ENCODE measurements around the gene SLC1A4. TPM values are rescaled to one million over a fixed set of nuclear protein-coding genes. Genes with fewer than 3 reads are reported as not detected.

SLC1A4 gene
- polyA plus RNA-seq, 1 of the 3 experiments (the other 2 are of a cell fraction): 4.4 TPM

DNA sequence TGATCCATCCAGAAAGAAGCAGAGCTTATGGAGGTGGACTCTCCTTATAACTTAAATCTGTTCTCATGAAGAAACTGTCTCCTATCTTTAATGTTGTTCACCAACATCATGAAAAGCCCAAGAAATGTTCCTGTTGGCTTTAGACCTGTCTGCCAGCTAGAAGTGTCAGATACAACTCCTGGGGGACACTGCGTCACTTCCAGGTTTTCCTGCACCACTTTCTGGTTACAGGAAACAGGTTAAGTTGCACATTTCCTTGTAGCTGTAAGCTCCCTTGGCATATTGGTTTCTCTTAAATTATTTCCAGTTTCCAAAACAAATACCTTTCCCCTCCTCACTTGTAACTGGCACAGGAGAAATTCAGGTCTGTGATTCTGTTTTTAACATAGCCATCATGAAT lies 69.9 kb downstream of the SLC1A4 start (continued):
- TF ChIP-seq JUND (IDR thresholded peaks at IDR 0.05): no peak
- TF ChIP-seq FOXM1 (IDR thresholded peaks at IDR 0.05; ENCODE audit: low read depth): no peak

DNA sequence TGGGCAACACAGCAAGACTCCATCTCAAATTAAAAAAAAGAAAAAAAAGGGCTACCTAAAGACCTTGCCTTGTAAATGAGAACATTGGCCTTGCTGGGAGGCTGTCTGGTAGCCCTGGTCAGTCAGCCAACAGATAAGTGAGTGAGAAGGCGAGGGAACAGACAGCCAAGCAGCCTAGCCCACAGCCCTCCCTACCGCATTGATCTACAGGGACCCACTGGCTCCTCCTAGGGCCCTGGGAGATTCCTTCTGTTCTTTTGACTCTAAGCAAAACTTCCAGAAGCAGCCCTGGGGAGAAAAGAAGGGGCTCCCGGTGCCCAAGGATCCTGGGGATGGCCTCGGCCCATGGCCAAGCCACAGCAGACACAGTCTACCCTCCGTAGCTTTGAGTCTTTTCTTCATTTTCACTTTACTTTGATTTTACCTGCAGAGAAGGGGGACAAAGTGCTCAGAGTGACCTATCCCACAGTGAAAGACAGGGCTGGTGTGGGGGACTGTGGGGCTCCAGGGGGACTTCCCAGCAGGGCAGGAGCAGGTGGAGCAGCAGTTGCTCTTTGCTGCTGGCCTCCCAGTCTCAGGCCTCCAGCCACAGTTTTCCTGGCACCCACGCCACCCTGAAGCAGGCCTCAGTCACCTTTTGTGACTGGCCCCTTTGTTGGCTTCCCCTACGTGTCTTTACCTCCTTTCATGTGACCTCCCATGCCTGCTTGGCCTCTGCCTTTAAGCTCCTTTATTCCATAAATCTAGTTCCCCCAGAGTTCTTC lies 72.1 kb downstream of the SLC1A4 start:
- Histone ChIP-seq H3F3A (replicated peaks; ENCODE audit: insufficient read depth) (peaks cover 24% of the 10 kb centered on the region), H3K4me1 (ENCODE audit: control insufficient read depth in 1 of 2, insufficient read depth in 2 of 2, low read depth in 1 of 2, low read length in 1 of 2) (peaks cover 15 to 30% of the 10 kb centered on the region in 2 experiments), H3K4me3 (ENCODE audit: low read depth in 2 of 2, low read length in 1 of 2) (no peak overlapping the region), H2AFZ (ENCODE audit: low read depth) (no peak overlapping the region), H3K79me2 (ENCODE audit: insufficient read depth) (peaks cover 84% of the 10 kb centered on the region), H3K27ac (ENCODE audit: low read depth in 2 of 2, low read length in 1 of 2) (no peak overlapping the region), H3K36me3 (replicated peaks in 1 of 2; ENCODE audit: control insufficient read depth in 1 of 2, insufficient read depth in 2 of 2, low read length in 1 of 2) (no peaks in the 10 kb centered on the region), H3K27me3 (ENCODE audit: insufficient read depth) (no peaks in the 10 kb centered on the region), H3K9me2 (no peaks in the 10 kb centered on the region), H3K9ac (no peak overlapping the region), H3K4me2 (no peak overlapping the region), H4K20me1 (ENCODE audit: insufficient read depth) (peaks cover 57% of the 10 kb centered on the region), H3K9me3 (no peaks in the 10 kb centered on the region)
- no peak for DNase-seq
- ChIA-PET POLR2A (no interaction called here), CTCF (no interaction called here)
- WGBS (ENCODE audit: low lambda C conversion rate): 92% methylated on average over 6 of the region's 7 CpGs
- TF ChIP-seq GATA2 (CRISPR knock-in tag; IDR thresholded peaks at IDR 0.05) (no peak), MEF2A (IDR thresholded peaks at IDR 0.05; ENCODE audit: borderline replicate concordance, low read depth) (no peak), RCOR1 (IDR thresholded peaks at IDR 0.05; ENCODE audit: low read length) (no peak)

DNA sequence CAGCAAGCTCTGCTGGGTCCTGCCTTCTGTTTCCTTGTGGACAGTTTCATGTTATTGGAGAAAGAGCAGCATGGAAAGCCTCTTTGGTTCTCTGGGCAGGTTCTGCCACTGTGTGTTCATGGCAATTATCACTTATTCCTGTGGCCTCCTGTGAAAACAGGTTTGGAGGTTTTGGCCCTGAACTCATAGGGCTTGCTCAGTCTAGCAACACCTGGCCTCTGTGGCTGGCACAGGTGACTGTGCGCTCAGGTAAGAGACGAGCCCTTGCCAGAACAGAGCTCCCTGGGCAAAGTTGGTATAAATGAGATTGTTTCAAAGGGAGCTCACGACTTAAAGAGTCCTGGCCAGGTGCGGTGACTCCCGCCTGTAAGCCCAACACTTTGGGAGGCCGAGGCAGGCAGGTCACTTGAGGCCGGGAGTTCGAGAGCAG lies 72.7 kb downstream of the SLC1A4 start:
- no peak overlapping the region for H3K9ac ChIP-seq
- no peak overlapping the region for H2AFZ ChIP-seq (ENCODE audit: low read depth)
- H3K4me2 ChIP-seq: no peak overlapping the region
- H3K4me3 ChIP-seq (ENCODE audit: low read depth in 2 of 2, low read length in 1 of 2): no peak overlapping the region
- no peaks in the 10 kb centered on the region for H3K9me2 ChIP-seq
- H3K9me3 ChIP-seq: no peaks in the 10 kb centered on the region
- no peaks in the 10 kb centered on the region for H3K36me3 ChIP-seq (replicated peaks in 1 of 2; ENCODE audit: control insufficient read depth in 1 of 2, insufficient read depth in 2 of 2, low read length in 1 of 2)
- H3K27ac ChIP-seq (ENCODE audit: low read depth in 2 of 2, low read length in 1 of 2): no peak overlapping the region
- H3K4me1 ChIP-seq (ENCODE audit: control insufficient read depth in 1 of 2, insufficient read depth in 2 of 2, low read depth in 1 of 2, low read length in 1 of 2): peaks cover 15 to 30% of the 10 kb centered on the region in 2 experiments
- DNase-seq: no peak
- peaks cover 57% of the 10 kb centered on the region for H4K20me1 ChIP-seq (ENCODE audit: insufficient read depth)
- H3K27me3 ChIP-seq (ENCODE audit: insufficient read depth): no peaks in the 10 kb centered on the region
- peaks cover 86% of the 10 kb centered on the region for H3K79me2 ChIP-seq (ENCODE audit: insufficient read depth)
- CTCF ChIA-PET: no interaction called here
- WGBS (ENCODE audit: low lambda C conversion rate): 96% methylated on average over 7 of the region's 8 CpGs
- TF ChIP-seq GABPA (IDR thresholded peaks at IDR 0.05; ENCODE audit: low read depth) (no peak), FOXJ3 (CRISPR knock-in tag; IDR thresholded peaks at IDR 0.05) (no peak), RCOR1 (IDR thresholded peaks at IDR 0.05; ENCODE audit: low read length) (no peak), TAF1 (IDR thresholded peaks at IDR 0.05; ENCODE audit: borderline replicate concordance, low read depth, low read length) (no peak), POLR2AphosphoS5 (IDR thresholded peaks at IDR 0.05; ENCODE audit: low read depth, low read length) (no peak), TEAD4 (IDR thresholded peaks at IDR 0.05; ENCODE audit: borderline replicate concordance, insufficient read depth) (no peak), RXRA (IDR thresholded peaks at IDR 0.05; ENCODE audit: borderline replicate concordance, low read depth) (no peak), NRF1 (IDR thresholded peaks at IDR 0.05; ENCODE audit: low read depth, low read length) (no peak)
- TF ChIP-seq, protein P1, sequence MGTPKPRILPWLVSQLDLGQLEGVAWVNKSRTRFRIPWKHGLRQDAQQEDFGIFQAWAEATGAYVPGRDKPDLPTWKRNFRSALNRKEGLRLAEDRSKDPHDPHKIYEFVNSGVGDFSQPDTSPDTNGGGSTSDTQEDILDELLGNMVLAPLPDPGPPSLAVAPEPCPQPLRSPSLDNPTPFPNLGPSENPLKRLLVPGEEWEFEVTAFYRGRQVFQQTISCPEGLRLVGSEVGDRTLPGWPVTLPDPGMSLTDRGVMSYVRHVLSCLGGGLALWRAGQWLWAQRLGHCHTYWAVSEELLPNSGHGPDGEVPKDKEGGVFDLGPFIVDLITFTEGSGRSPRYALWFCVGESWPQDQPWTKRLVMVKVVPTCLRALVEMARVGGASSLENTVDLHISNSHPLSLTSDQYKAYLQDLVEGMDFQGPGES (IDR thresholded peaks at IDR 0.05; ENCODE audit: low read depth, low read length): no peak
- TF ChIP-seq, protein P2, sequence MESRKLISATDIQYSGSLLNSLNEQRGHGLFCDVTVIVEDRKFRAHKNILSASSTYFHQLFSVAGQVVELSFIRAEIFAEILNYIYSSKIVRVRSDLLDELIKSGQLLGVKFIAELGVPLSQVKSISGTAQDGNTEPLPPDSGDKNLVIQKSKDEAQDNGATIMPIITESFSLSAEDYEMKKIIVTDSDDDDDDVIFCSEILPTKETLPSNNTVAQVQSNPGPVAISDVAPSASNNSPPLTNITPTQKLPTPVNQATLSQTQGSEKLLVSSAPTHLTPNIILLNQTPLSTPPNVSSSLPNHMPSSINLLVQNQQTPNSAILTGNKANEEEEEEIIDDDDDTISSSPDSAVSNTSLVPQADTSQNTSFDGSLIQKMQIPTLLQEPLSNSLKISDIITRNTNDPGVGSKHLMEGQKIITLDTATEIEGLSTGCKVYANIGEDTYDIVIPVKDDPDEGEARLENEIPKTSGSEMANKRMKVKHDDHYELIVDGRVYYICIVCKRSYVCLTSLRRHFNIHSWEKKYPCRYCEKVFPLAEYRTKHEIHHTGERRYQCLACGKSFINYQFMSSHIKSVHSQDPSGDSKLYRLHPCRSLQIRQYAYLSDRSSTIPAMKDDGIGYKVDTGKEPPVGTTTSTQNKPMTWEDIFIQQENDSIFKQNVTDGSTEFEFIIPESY (IDR thresholded peaks at IDR 0.05; ENCODE audit: borderline replicate concordance, low read depth): no peak
- TF ChIP-seq, protein P3, sequence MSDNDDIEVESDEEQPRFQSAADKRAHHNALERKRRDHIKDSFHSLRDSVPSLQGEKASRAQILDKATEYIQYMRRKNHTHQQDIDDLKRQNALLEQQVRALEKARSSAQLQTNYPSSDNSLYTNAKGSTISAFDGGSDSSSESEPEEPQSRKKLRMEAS (IDR thresholded peaks at IDR 0.05; ENCODE audit: low read depth): no peak
- H3F3A ChIP-seq (replicated peaks; ENCODE audit: insufficient read depth): peaks cover 24% of the 10 kb centered on the region
- POLR2A ChIA-PET: no interaction called here

Data from SK-N-SH (cell line).